ENCODE results near the gene TIPIN.

- no peak for TF ChIP-seq CTCF (IDR thresholded peaks at IDR 0.05)
- TF ChIP-seq POLR2A (IDR thresholded peaks at IDR 0.05) = no peak
Observed at GRCh38 chr15:66328771-66329170, 27.7 kb downstream of the TIPIN start.
